Pons (tissue), 1 donor: ENCODE data around the gene FBXW8.

ENCODE experiments used
- DNase-seq: peaks from one replicate; pipeline ENCODE4 v3.0.0-alpha.2; 2016; ENCODE audit warnings: low spot score

Gene FBXW8

GRCh38 chr12:117076410-117077372 lies 165.9 kb downstream of the FBXW8 start:
- no peak for DNase-seq

- DNase-seq: no peak
These were observed 168.7 kb downstream of the FBXW8 start for GRCh38 chr12:117079487-117079886.

DNA sequence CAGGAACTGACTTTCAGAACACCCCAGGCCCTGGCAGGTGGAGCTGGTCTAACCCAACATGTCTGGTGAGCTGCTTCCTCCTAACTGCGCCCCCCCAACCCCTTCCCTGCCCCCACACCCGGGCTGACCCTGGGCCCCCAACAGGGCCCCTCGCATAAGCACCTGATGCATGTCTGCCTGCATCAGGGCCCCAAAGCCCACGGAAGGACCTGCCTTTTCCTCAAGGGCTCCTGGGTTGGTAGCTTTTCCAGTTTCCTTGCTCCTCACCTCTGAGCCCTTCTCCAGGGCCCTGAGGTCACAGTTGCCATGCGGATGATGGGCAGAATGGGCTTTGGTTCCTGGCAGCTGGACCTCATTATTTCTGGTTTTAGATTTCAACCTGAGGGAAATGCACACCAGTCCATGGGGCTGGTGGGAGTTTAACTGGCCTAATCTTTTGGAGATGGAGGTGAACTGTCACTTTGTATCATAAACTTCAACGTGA lies 170.0 kb downstream of the FBXW8 start:
- no peak for DNase-seq
